SW480 (cell line): ENCODE results near the gene SPATS1.
A peak's percentile ranks its signal among the peaks of the same experiment; 100 is the strongest.
"Not testable (repeated sequence)": the region's sequence is repeated elsewhere in the genome, so short reads cannot be mapped to it uniquely, and the experiment has no call there.

Experiments used
- DNase-seq: peaks from one replicate; pipeline ENCODE4 v3.0.0-alpha.2; 2016; ENCODE audit warnings: low spot score

Gene SPATS1

GRCh38 chr6:44311767-44312166, 30.7 kb upstream of the SPATS1 start:
- no peak for DNase-seq

- peak; percentile 79 for DNase-seq
Measured at GRCh38 chr6:44312901-44313788, 29.3 kb upstream of the SPATS1 start, which contains the start of gene AARS2. Gene AARS2, minus strand, starts transcription at chr6:44313347. Its CDS starts 24 bp downstream, at chr6:44313323.

GRCh38 chr6:44314657-44315056, 27.8 kb upstream of the SPATS1 start:
- not testable (repeated sequence) for DNase-seq

- no peak for DNase-seq
Measured at GRCh38 chr6:44315516-44315915, 26.9 kb upstream of the SPATS1 start.

- no peak for DNase-seq
Measured at GRCh38 chr6:44315951-44316350, 26.5 kb upstream of the SPATS1 start.

- no peak for DNase-seq
Measured at GRCh38 chr6:44316481-44316880, 26.0 kb upstream of the SPATS1 start.

- not testable (repeated sequence) for DNase-seq
Measured at GRCh38 chr6:44317136-44317631, 25.3 kb upstream of the SPATS1 start.

GRCh38 chr6:44321210-44321609, 21.2 kb upstream of the SPATS1 start:
- no peak for DNase-seq

- no peak for DNase-seq
Measured at GRCh38 chr6:44327096-44327495, 15.4 kb upstream of the SPATS1 start.

- no peak for DNase-seq
Measured at GRCh38 chr6:44327760-44328159, 14.7 kb upstream of the SPATS1 start.

GRCh38 chr6:44328203-44328602, 14.2 kb upstream of the SPATS1 start:
- DNase-seq: not testable (repeated sequence)

- DNase-seq: no peak
Measured at GRCh38 chr6:44329858-44330257, 12.6 kb upstream of the SPATS1 start.

GRCh38 chr6:44332585-44332984, 9.9 kb upstream of the SPATS1 start:
- DNase-seq: no peak

- no peak for DNase-seq
Measured at GRCh38 chr6:44333273-44333919, 9.1 kb upstream of the SPATS1 start.

- no peak for DNase-seq
Measured at GRCh38 chr6:44333942-44334341, 8.5 kb upstream of the SPATS1 start.

GRCh38 chr6:44335631-44336030, 6.8 kb upstream of the SPATS1 start:
- DNase-seq: no peak

- peak; percentile 58 for DNase-seq
Measured at GRCh38 chr6:44338228-44339122, 4.0 kb upstream of the SPATS1 start.

GRCh38 chr6:44339301-44339700, 3.1 kb upstream of the SPATS1 start:
- no peak for DNase-seq

GRCh38 chr6:44339763-44340625, 2.5 kb upstream of the SPATS1 start:
- DNase-seq: no peak

GRCh38 chr6:44341095-44341890, 1.2 kb upstream of the SPATS1 start:
- no peak for DNase-seq
